Adrenal gland (tissue), 12 donors: ENCODE measurements around the gene TARDBP. TPM values are rescaled to one million over a fixed set of nuclear protein-coding genes. Genes with fewer than 3 reads are reported as not detected.
A peak's percentile ranks its signal among the peaks of the same experiment; 100 is the strongest.

Source experiments
- DNase-seq, 7 donors: peaks; one replicate each; pipeline ENCODE4 v3.0.0-alpha.2; 2019 to 2020
- H3K27ac ChIP-seq, 5 donors: fragments of 200-600 bp; sonication (generic) in 4 of 5; 1 replicate in 3 of 5; 2 replicates in 2 of 5; pipeline versions ENCODE4 v1.5.1 to v1.8.0; 2016 to 2020; ENCODE audit warnings: mild to moderate bottlenecking in 1 of 5
- H3K27me3 ChIP-seq: fragments of 200-600 bp; 2 replicates; pipeline ENCODE4 v1.8.0; 2021
- H3K36me3 ChIP-seq, 2 donors: fragments of 200-600 bp; replicated peaks in 1 of 2; 1 replicate in 1 of 2; 2 replicates in 1 of 2; pipeline versions ENCODE4 v1.5.1 to v1.8.0; 2018 to 2022
- H3K4me1 ChIP-seq, 2 donors: fragments of 200-600 bp; replicated peaks in 1 of 2; 1 replicate in 1 of 2; 2 replicates in 1 of 2; pipeline versions ENCODE4 v1.5.1 to v1.8.0; 2018 to 2021
- H3K4me3 ChIP-seq, 4 donors: fragments of 200-600 bp; sonication (generic) in 3 of 4; one replicate each; pipeline ENCODE4 v1.5.1; 2016 to 2018
- H3K9me3 ChIP-seq, 3 donors: fragments of 200-600 bp; sonication (generic) in 1 of 3; replicated peaks in 1 of 3; 1 replicate in 2 of 3; 2 replicates in 1 of 3; pipeline versions ENCODE4 v1.5.1 to v1.8.0; 2016 to 2021
- CTCF ChIP-seq, 6 experiments: fragments of 450-650 bp in 4 of 6; fragments of 200-600 bp in 2 of 6; sonication (generic) in 1 of 6; IDR thresholded peaks; 1 replicate in 5 of 6; 2 replicates in 1 of 6; pipeline versions ENCODE4 v1.5.1 to v1.8.0; 2016 to 2021; ENCODE audit warnings: antibody characterized with exemption in 6 of 6, mild to moderate bottlenecking in 2 of 6, moderate library complexity in 1 of 6
- POLR2A ChIP-seq, 2 donors: fragments of 450-650 bp; IDR thresholded peaks; one replicate each; pipeline ENCODE4 v1.6.1; 2017; ENCODE audit warnings: antibody characterized with exemption in 2 of 2, mild to moderate bottlenecking in 2 of 2, moderate library complexity in 1 of 2
- WGBS, 4 donors: extraction: QIAGEN DNeasy Blood & Tissue Kit in 2 of 4; methylation state at CpG; one replicate each; pipeline versions ENCODE4 v1.1.5 to v1.1.7; 2013 to 2017; 5-methylcytosine and 5-hydroxymethylcytosine counted together
- intact Hi-C, 2 donors: fragments of 100-400 bp; cut with DNase I; formaldehyde crosslinking; loops; one replicate each; pipeline versions ENCODE4 v1.14.1 to v1.15.0; 2022 to 2023
- polyA plus RNA-seq, 3 donors: library from polyadenylated mRNA; stranded (reverse); fragments of 200-250 nt in 2 of 3; fragments of 350-450 nt in 1 of 3; fragmentation: Illumina TruSeq in 1 of 3; extraction: RNeasy Lipid Tissue Mini Kit (QIAGEN cat#74804) in 1 of 3; gene quantifications; one replicate each; pipeline ENCODE4 v1.2.3, GENCODE V29; 2013 to 2014
- total RNA-seq, 9 donors: library from RNA; depleted of rRNA in 4 of 9; stranded (reverse); fragments of >200 nt in 4 of 9; fragments of 120-200 nt in 1 of 9; fragmentation: NEBNext Ultra II Directional in 1 of 9; extraction: Animal tissue kit (Norgen Biotek cat#: 25700) in 1 of 9; gene quantifications; one replicate each; pipeline versions ENCODE4 v1.1.0 to v1.2.4, GENCODE V29; 2013 to 2023
- donor health status: healthy with polysubstance abuse.
- donor health status: Bipolar disorder and iron deficiency.
- donor health status: DM: yes; HTN: yes; CAD: no.
- donor health status: DM: no; HTN: no; CAD: no.
- donor health status: DM: no; HTN: no; CAD: no.
- donor health status: DM: yes; HTN: yes; CAD: no.

The TARDBP gene
- total and polyA plus RNA-seq, 12 donors = 45.1 to 324 (median 111) TPM

GRCh38 chr1:10968411-10968826 is 44.0 kb upstream of the TARDBP start:
- DNase-seq = peak in 5 of 7 donors; percentile 40 to 62 (median 44)
- H3K4me1 ChIP-seq = peaks cover 0 to 20% of the 10 kb centered on the region in 2 donors
- TF ChIP-seq CTCF (IDR thresholded peaks at IDR 0.05) (no peak), POLR2A (IDR thresholded peaks at IDR 0.05) (no peak)
- no peak overlapping the region for H3K27ac ChIP-seq
- H3K36me3 ChIP-seq = no peaks in the 10 kb centered on the region
- H3K4me3 ChIP-seq = peak overlapping the region in 1 of 4 donors; percentile 47
- intact Hi-C loops = no loop called here
- H3K27me3 ChIP-seq = no peaks in the 10 kb centered on the region
- H3K9me3 ChIP-seq = no peaks in the 10 kb centered on the region
- WGBS, 4 donors = 29 to 35% (median 34%) methylated on average over 13 of the region's 13 CpGs

- Histone ChIP-seq H3K36me3 (no peaks in the 10 kb centered on the region), H3K9me3 (no peaks in the 10 kb centered on the region), H3K27ac (no peak overlapping the region), H3K27me3 (no peaks in the 10 kb centered on the region), H3K4me1 (peaks cover 0 to 20% of the 10 kb centered on the region in 2 donors), H3K4me3 (no peak overlapping the region)
- intact Hi-C loops = no loop called here
- DNase-seq = no peak
- WGBS, 4 donors = 75 to 85% (median 78%) methylated on average over 14 of the region's 14 CpGs
- TF ChIP-seq POLR2A (IDR thresholded peaks at IDR 0.05) (no peak), CTCF (IDR thresholded peaks at IDR 0.05) (no peak)
Observed at GRCh38 chr1:10969267-10969970, 43.0 kb upstream of the TARDBP start.

DNA sequence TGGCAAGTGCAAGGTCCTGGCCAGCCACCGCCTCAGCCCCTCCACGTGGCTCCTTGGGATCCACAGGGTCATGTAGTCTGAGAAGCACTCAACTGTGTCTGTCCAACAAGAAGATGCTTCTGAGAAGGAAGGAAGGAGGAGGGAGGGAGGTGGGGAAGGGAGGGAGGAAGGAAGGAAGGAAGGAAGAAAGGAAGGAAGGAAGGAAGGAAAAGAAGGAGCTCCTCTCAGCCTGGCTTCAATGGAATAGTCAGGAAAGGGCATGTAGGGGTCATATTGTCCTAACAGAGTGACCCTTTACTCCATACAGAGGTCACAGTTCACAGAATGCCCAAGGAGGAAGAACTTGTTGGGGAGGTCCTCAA is 42.5 kb upstream of the TARDBP start:
- Histone ChIP-seq H3K36me3 (no peaks in the 10 kb centered on the region), H3K27me3 (no peaks in the 10 kb centered on the region), H3K4me1 (peaks cover 0 to 20% of the 10 kb centered on the region in 2 donors), H3K27ac (no peak overlapping the region), H3K9me3 (no peaks in the 10 kb centered on the region), H3K4me3 (no peak overlapping the region)
- intact Hi-C loops = no loop called here
- TF ChIP-seq CTCF (IDR thresholded peaks at IDR 0.05) (no peak), POLR2A (IDR thresholded peaks at IDR 0.05) (no peak)
- 67 to 95% (median 74%) methylated on average over 2 of the region's 2 CpGs for WGBS, 4 donors
- DNase-seq = no peak

- intact Hi-C loops = no loop called here
Observed at GRCh38 chr1:10973552-10973951, 38.9 kb upstream of the TARDBP start.

More at GRCh38 chr1:10973552-10973951, 38.9 kb upstream of the TARDBP start:
- H3K36me3 ChIP-seq = no peaks in the 10 kb centered on the region
- H3K27ac ChIP-seq = no peak overlapping the region
- TF ChIP-seq CTCF (IDR thresholded peaks at IDR 0.05) = no peak
- no peak for TF ChIP-seq POLR2A (IDR thresholded peaks at IDR 0.05)
- H3K9me3 ChIP-seq = no peaks in the 10 kb centered on the region
- H3K4me1 ChIP-seq = peaks cover 0 to 1% of the 10 kb centered on the region in 2 donors
- 47 to 73% (median 67%) methylated on average over 3 to 10 of the region's 10 CpGs for WGBS, 4 donors
- H3K27me3 ChIP-seq = no peaks in the 10 kb centered on the region
- H3K4me3 ChIP-seq = no peak overlapping the region
- no peak for DNase-seq
